Liver (tissue), 9 donors: ENCODE measurements around the gene TREX2. TPM values are rescaled to one million over a fixed set of nuclear protein-coding genes. Genes with fewer than 3 reads are reported as not detected.

Experiments
- DNase-seq: peaks from one replicate; pipeline ENCODE4 v3.0.0-alpha.2; 2017; ENCODE audit warnings: low spot score
- H3K27ac ChIP-seq, 2 donors: one replicate each; pipeline ENCODE4 v1.7.0; 2013; ENCODE audit warnings: inconsistent platforms in 2 of 2, low read length in 2 of 2, control low read depth in 1 of 2, low read depth in 1 of 2, mild to moderate bottlenecking in 1 of 2
- H3K27me3 ChIP-seq, 4 donors: one replicate each; pipeline versions ENCODE4 v1.6.1 to v1.7.0; 2013; ENCODE audit warnings: low read length in 3 of 4, inconsistent platforms in 1 of 4, mild to moderate bottlenecking in 1 of 4, moderate library complexity in 1 of 4; ENCODE audit not compliant: control insufficient read depth in 4 of 4, insufficient read depth in 4 of 4
- H3K36me3 ChIP-seq, 4 donors: one replicate each; pipeline versions ENCODE4 v1.6.1 to v1.7.0; 2013; ENCODE audit warnings: low read length in 3 of 4, mild to moderate bottlenecking in 3 of 4, low read depth in 1 of 4, moderate library complexity in 1 of 4; ENCODE audit not compliant: control insufficient read depth in 4 of 4, insufficient read depth in 3 of 4
- H3K4me1 ChIP-seq, 4 donors: one replicate each; pipeline versions ENCODE4 v1.6.1 to v1.7.0; 2013; ENCODE audit warnings: low read length in 3 of 4, mild to moderate bottlenecking in 3 of 4, moderate library complexity in 1 of 4; ENCODE audit not compliant: control insufficient read depth in 4 of 4, insufficient read depth in 4 of 4
- H3K4me3 ChIP-seq, 3 donors: one replicate each; pipeline versions ENCODE4 v1.6.1 to v1.7.0; 2013; ENCODE audit warnings: low read length in 3 of 3, control low read depth in 1 of 3, low read depth in 1 of 3, mild to moderate bottlenecking in 1 of 3
- H3K9ac ChIP-seq, 2 donors: one replicate each; pipeline ENCODE4 v1.7.0; 2013; ENCODE audit warnings: low read length in 2 of 2, mild to moderate bottlenecking in 2 of 2, moderate library complexity in 2 of 2, control low read depth in 1 of 2, low read depth in 1 of 2
- H3K9me3 ChIP-seq, 4 donors: one replicate each; pipeline versions ENCODE4 v1.6.1 to v1.7.0; 2013; ENCODE audit warnings: low read length in 3 of 4; ENCODE audit not compliant: control insufficient read depth in 4 of 4
- ATF3 ChIP-seq: IDR thresholded peaks from 2 replicates; pipeline ENCODE4 v1.6.1; 2016; ENCODE audit warnings: antibody characterized with exemption
- EGR1 ChIP-seq, 2 donors: IDR thresholded peaks; 2 replicates each; pipeline ENCODE4 v1.6.1; 2016 to 2018; ENCODE audit warnings: antibody characterized with exemption in 2 of 2, low read depth in 2 of 2
- FOXA1 ChIP-seq: IDR thresholded peaks from 2 replicates; pipeline ENCODE4 v1.6.1; 2016; ENCODE audit warnings: antibody characterized with exemption
- GABPA ChIP-seq, 2 donors: IDR thresholded peaks in 1 of 2; conservative IDR thresholded peaks in 1 of 2; 2 replicates each; pipeline ENCODE4 v1.6.1; 2016; ENCODE audit warnings: antibody characterized with exemption in 2 of 2, mild to moderate bottlenecking in 1 of 2, moderate library complexity in 1 of 2
- HNF4A ChIP-seq, 2 donors: conservative IDR thresholded peaks; 2 replicates each; pipeline ENCODE4 v1.6.1; 2016; ENCODE audit warnings: antibody characterized with exemption in 2 of 2, mild to moderate bottlenecking in 2 of 2
- HNF4G ChIP-seq: IDR thresholded peaks from 2 replicates; pipeline ENCODE4 v1.6.1; 2016; ENCODE audit warnings: antibody characterized with exemption
- JUND ChIP-seq, 2 donors: IDR thresholded peaks; 2 replicates each; pipeline ENCODE4 v1.6.1; 2016; ENCODE audit warnings: antibody characterized with exemption in 2 of 2
- MAX ChIP-seq: IDR thresholded peaks from 2 replicates; pipeline ENCODE4 v1.6.1; 2016; ENCODE audit warnings: antibody characterized with exemption
- NR2F2 ChIP-seq: IDR thresholded peaks from 2 replicates; pipeline ENCODE4 v1.6.1; 2016; ENCODE audit warnings: antibody characterized with exemption
- RAD21 ChIP-seq, 2 donors: IDR thresholded peaks; 2 replicates each; pipeline ENCODE4 v1.6.1; 2016; ENCODE audit warnings: antibody characterized with exemption in 2 of 2, mild to moderate bottlenecking in 2 of 2
- REST ChIP-seq: IDR thresholded peaks from 2 replicates; pipeline ENCODE4 v1.6.1; 2016; ENCODE audit warnings: antibody characterized with exemption, mild to moderate bottlenecking
- RXRA ChIP-seq, 2 donors: IDR thresholded peaks; 2 replicates each; pipeline ENCODE4 v1.6.1; 2017 to 2018; ENCODE audit warnings: antibody characterized with exemption in 2 of 2, mild to moderate bottlenecking in 1 of 2
- SP1 ChIP-seq: IDR thresholded peaks from 2 replicates; pipeline ENCODE4 v1.6.1; 2018; ENCODE audit warnings: antibody characterized with exemption, mild to moderate bottlenecking
- TAF1 ChIP-seq: conservative IDR thresholded peaks from 2 replicates; pipeline ENCODE4 v1.6.1; 2016; ENCODE audit warnings: antibody characterized with exemption, mild to moderate bottlenecking
- YY1 ChIP-seq: IDR thresholded peaks from 2 replicates; pipeline ENCODE4 v1.6.1; 2016; ENCODE audit warnings: antibody characterized with exemption, mild to moderate bottlenecking
- WGBS: extraction: QIAGEN DNeasy Blood & Tissue Kit; methylation state at CpG from one replicate; pipeline ENCODE4 v1.1.7; 2013; 5-methylcytosine and 5-hydroxymethylcytosine counted together
- polyA plus RNA-seq, 2 donors: library from polyadenylated mRNA; stranded (reverse) in 1 of 2; unstranded in 1 of 2; fragments of 200-250 nt in 1 of 2; fragments of >200 nt in 1 of 2; fragmentation: Nextera tagmentation in 1 of 2; extraction: Ambion mirVana in 1 of 2; gene quantifications; one replicate each; pipeline versions ENCODE4 v1.2.1 to v1.2.3, GENCODE V29; 2013 to 2015
- total RNA-seq, 2 donors: library from RNA; depleted of rRNA; stranded (reverse); fragments of >200 nt; gene quantifications; one replicate each; pipeline ENCODE4 v1.2.3, GENCODE V29; 2014
- TF ChIP-seq, protein P1 (sequence below): IDR thresholded peaks from 2 replicates; pipeline ENCODE4 v1.6.1; 2016; ENCODE audit warnings: antibody characterized with exemption
- TF ChIP-seq, protein P2 (sequence below): fragments of 150-350 bp; IDR thresholded peaks from 2 replicates; pipeline ENCODE4 v1.5.1; 2017; ENCODE audit warnings: improper control_type of control experiment, low read depth, low read length; ENCODE audit not compliant: missing input control
- donor health status: healthy.
- donor health status: healthy.
- donor health status: healthy.
- donor health status: healthy.
- donor health status: healthy.

The TREX2 gene
- total and polyA plus RNA-seq, 4 donors, result 0.13 to 1.3 (median 1.2) TPM; not detected in 1

- no peak for DNase-seq
- peaks cover 0 to 3% (median 3%) of the 10 kb centered on the region in 4 donors for H3K36me3 ChIP-seq
- no peaks in the 10 kb centered on the region for H3K9me3 ChIP-seq
- H3K9ac ChIP-seq, result no peak overlapping the region
- TF ChIP-seq FOXA1 (no peak), REST (no peak), GABPA (IDR thresholded peaks at IDR 0.05 in 1 of 2, conservative IDR thresholded peaks at IDR 0.05 in 1 of 2) (no peak), RAD21 (IDR thresholded peaks at IDR 0.05) (no peak), MAX (no peak), EGR1 (IDR thresholded peaks at IDR 0.05; ENCODE audit: low read depth in 2 of 2) (no peak), RXRA (IDR thresholded peaks at IDR 0.05) (no peak), JUND (IDR thresholded peaks at IDR 0.05) (no peak), TAF1 (no peak), SP1 (no peak), YY1 (no peak), ATF3 (no peak), HNF4A (conservative IDR thresholded peaks at IDR 0.05) (no peak), HNF4G (no peak)
- TF ChIP-seq, protein P1, sequence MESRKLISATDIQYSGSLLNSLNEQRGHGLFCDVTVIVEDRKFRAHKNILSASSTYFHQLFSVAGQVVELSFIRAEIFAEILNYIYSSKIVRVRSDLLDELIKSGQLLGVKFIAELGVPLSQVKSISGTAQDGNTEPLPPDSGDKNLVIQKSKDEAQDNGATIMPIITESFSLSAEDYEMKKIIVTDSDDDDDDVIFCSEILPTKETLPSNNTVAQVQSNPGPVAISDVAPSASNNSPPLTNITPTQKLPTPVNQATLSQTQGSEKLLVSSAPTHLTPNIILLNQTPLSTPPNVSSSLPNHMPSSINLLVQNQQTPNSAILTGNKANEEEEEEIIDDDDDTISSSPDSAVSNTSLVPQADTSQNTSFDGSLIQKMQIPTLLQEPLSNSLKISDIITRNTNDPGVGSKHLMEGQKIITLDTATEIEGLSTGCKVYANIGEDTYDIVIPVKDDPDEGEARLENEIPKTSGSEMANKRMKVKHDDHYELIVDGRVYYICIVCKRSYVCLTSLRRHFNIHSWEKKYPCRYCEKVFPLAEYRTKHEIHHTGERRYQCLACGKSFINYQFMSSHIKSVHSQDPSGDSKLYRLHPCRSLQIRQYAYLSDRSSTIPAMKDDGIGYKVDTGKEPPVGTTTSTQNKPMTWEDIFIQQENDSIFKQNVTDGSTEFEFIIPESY, result no peak
- TF ChIP-seq, protein P2, sequence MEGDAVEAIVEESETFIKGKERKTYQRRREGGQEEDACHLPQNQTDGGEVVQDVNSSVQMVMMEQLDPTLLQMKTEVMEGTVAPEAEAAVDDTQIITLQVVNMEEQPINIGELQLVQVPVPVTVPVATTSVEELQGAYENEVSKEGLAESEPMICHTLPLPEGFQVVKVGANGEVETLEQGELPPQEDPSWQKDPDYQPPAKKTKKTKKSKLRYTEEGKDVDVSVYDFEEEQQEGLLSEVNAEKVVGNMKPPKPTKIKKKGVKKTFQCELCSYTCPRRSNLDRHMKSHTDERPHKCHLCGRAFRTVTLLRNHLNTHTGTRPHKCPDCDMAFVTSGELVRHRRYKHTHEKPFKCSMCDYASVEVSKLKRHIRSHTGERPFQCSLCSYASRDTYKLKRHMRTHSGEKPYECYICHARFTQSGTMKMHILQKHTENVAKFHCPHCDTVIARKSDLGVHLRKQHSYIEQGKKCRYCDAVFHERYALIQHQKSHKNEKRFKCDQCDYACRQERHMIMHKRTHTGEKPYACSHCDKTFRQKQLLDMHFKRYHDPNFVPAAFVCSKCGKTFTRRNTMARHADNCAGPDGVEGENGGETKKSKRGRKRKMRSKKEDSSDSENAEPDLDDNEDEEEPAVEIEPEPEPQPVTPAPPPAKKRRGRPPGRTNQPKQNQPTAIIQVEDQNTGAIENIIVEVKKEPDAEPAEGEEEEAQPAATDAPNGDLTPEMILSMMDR, result no peak
- no peaks in the 10 kb centered on the region for H3K4me1 ChIP-seq
- no peaks in the 10 kb centered on the region for H3K27me3 ChIP-seq
- no peak overlapping the region for H3K27ac ChIP-seq
- no peak overlapping the region for H3K4me3 ChIP-seq
- 95% methylated on average over 10 of the region's 10 CpGs for whole genome bisulfite sequencing
These were observed 16.4 kb upstream of the TREX2 start for GRCh38 chrX:153462291-153462690.

DNA sequence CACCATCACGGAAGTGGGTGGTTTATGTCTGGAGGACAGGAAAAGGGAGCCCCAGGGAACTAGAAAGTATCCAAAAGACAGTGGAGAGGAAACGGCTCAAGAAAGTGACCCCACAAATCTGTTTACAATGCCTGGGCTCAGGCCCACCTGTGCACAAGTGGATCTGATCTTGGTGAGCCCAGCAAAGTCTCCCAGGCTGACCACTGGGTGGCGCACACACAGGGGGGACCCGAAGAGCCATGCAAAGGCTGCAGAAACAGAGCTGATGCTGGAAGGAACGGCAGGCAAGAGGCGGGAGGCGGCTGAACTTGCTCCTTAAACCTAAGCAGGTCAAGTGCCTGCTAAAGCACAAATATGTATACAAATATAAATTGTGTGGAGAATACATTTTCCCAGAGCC is 15.0 kb upstream of the TREX2 start:
- Histone ChIP-seq H3K36me3 (peaks cover 0 to 6% (median 4%) of the 10 kb centered on the region in 4 donors), H3K27me3 (no peaks in the 10 kb centered on the region), H3K9ac (no peak overlapping the region), H3K27ac (no peak overlapping the region), H3K4me3 (no peak overlapping the region), H3K9me3 (no peaks in the 10 kb centered on the region), H3K4me1 (no peaks in the 10 kb centered on the region)
- peak; percentile 43 for DNase-seq
- TF ChIP-seq NR2F2, result no peak
- TF ChIP-seq, protein P2, result peak; percentile 51
- peak; percentile 53 to 75 for TF ChIP-seq RAD21 (IDR thresholded peaks at IDR 0.05)
- no peak for TF ChIP-seq YY1
- WGBS, result 59% methylated on average over 7 of the region's 7 CpGs
